Stimulated activated CD8-positive, alpha-beta memory T cell treated with anti-CD3 and anti-CD28 coated beads, Interleukin-4, amount 100 ng/mL, for 48 hours (primary cell): ENCODE results near the gene SLC1A7.

Experiments
- DNase-seq: peaks from one replicate; pipeline ENCODE4 v3.0.0-alpha.2; 2020

The SLC1A7 gene

DNA sequence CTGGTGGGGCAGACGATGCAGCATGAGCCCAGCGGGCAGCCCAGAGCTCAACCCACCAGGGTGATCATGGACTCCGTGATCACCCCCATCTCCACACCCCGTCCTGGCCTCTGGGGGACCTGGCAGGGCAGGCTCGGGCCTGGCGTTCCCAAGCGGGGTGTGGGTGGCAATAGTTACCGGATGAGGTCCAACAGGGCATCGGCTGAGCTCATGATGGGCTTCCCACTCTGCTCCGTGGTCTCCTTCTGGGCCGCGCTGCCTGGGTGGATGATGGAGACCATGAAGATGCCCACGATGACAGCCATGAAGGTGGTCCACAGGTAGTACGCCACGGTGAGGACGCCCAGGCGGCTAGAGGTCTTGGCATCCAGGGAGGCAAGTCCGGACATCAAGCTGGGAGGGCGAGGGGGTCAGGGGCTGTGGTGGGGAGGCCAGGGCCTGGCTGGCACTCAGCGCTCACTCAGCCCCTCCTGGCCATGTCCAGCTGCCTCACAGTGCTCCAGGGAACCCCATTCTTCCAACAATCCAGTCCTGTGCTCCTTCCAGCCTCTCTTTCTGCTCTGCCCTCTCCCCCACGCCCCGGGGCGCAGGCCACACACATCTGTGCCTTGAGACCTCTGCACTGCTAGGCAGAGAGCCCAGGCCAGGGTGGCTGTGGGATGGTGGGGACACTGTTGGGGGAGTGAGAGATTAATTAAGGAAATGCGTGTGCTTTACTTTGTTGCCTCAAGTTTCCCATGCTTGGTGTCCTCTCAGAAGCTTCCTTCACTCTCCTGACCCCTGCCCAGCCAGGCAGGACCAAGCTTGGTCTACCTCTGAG, 27.6 kb downstream of the SLC1A7 start:
- no peak for DNase-seq

GRCh38 chr1:53114090-53114489, 28.3 kb downstream of the SLC1A7 start:
- no peak for DNase-seq

DNA sequence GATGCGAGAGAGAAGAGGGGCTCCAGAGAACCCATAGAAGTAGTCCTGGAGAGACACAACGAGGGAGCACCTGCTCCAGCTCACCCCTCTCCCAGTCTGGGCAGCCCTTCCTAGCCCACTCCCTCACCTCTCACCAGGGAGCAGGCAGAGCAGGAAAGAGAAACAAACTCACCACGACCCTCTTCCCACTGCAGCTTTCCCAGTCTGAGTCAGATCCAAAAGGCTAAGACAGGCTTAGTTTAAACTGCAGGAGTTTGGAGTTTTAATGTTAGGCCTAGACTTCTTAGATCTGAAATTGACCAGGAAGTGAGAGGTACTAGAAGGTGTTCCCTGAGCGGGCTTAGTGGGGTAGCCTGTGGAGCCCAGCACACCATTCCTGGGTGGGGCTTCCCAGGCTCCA, 29.6 kb downstream of the SLC1A7 start:
- DNase-seq: no peak

- DNase-seq: no peak
These were observed 30.1 kb downstream of the SLC1A7 start for GRCh38 chr1:53112271-53112774.

DNA sequence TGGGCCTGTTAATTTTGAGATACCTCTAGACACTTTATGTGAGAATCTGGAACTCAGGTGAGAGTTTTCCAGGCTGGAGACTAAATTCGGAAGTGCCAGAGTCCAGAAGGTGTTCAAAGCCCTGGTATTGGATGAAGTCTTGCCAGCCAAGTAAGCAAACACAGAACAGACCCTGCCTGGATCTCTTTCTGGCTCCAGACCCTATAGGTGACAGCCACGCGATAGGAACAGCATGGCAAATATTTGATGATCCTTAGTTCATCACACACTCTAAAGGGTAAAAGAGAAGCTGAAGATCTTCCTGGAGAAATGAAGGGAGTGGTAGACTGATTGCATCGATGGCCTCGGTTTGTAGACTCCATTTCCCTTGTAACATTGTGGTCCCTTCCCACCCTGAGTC, 30.7 kb downstream of the SLC1A7 start:
- no peak for DNase-seq

DNA sequence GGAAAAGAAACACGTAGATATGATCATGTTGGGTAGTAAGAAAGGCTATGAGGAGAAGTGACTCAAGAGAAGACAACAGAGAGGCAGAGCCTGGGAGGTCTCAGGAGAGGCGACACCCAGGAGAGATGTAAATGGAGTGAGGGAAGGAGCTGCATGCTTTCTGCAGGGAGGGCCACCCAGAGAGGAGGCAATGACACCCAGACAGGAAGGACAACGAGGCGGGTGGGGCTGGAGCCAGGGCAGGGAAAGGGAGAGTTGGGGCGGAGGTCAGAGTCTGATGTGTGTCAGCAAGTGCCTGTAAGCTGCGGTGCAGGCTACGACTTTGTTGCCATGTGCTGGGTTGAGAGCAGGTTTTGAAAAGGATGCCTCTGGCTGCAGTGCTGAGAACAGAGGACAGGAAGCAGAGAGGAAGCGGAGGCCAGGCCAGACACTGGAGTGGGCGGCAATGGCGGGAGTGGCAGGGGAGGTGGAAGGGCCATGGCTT, 31.3 kb downstream of the SLC1A7 start:
- no peak for DNase-seq

DNA sequence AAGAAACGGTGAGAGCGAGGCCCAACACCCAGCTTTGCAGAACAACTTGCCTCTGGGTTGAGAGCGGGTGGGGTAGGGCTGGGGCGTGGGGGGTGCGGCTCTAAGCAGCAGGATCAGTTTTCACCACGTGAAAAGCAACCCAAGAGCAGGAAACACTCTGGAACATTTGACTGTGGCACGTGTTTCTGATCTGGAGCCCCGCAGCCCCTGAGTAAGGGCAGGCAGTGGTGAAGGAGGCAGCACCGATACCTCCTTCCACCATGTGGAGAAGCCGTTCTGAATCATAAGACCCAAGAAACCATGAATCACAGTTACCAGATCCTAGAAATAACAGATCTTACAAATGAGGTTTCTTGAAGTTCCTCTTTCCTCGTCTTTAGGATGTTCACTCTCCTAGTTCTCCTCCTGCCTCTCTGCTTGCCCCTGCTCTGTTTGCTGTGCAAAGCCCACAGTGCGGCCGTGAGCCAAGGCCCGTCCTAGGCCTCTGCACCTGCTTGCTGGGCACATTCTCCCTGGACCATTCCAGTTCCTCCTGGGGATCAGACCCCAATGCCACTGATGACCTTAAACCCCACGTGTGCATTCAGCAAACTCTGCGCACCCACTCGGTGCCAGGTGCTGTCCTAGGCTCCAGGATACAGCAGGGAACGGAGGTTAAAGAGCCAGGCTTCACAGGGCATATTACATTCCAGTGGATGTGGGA, 31.9 kb downstream of the SLC1A7 start:
- DNase-seq: peak; percentile 57

GRCh38 chr1:53108646-53109580, 33.5 kb downstream of the SLC1A7 start:
- DNase-seq: no peak

GRCh38 chr1:53107570-53108322, 34.7 kb downstream of the SLC1A7 start:
- no peak for DNase-seq

DNA sequence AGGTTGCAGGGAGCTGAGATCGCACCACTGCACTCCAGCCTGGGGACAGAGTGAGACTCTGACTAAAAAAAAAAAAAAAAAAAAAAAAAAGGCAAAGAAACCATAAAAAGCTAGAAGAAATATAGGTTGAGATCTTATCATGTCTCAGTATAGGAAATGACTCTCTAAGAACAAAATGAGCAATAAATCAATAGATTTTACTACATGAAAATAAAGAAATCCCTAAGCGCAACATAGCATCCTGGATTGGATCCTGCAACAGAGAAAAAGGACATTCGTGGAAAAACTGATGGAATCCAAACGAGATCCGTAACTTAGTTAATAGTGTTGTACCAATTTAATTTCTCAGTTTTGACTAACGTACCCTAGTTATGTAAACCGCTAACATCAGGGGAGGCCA, 35.3 kb downstream of the SLC1A7 start:
- DNase-seq: no peak

- no peak for DNase-seq
These were observed 38.0 kb downstream of the SLC1A7 start for GRCh38 chr1:53104289-53104913.

DNA sequence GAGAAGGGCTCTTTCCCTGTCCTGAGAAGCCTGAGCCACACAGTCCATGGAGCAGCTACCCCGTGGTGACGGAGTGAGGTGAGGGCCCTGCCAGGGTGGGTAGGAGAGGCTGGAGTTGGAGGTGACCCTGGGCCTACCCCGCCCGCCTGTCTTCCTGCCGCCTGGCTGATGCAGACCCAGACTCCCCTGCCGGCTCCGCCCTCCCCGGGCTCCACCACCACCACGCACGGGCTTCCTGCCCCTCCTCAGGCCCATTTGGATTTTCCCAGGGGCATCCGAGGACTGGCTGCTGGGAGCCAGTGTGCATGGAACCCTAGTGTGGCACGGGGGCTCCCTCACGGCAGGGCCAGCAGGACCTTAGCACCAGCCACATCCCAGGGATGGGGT, 47.9 kb downstream of the SLC1A7 start:
- DNase-seq: no peak

GRCh38 chr1:53093778-53094532, 48.5 kb downstream of the SLC1A7 start:
- DNase-seq: no peak

- no peak for DNase-seq
These were observed 49.0 kb downstream of the SLC1A7 start for GRCh38 chr1:53093451-53093754.

- no peak for DNase-seq
These were observed 49.6 kb downstream of the SLC1A7 start for GRCh38 chr1:53092659-53093450.

DNA sequence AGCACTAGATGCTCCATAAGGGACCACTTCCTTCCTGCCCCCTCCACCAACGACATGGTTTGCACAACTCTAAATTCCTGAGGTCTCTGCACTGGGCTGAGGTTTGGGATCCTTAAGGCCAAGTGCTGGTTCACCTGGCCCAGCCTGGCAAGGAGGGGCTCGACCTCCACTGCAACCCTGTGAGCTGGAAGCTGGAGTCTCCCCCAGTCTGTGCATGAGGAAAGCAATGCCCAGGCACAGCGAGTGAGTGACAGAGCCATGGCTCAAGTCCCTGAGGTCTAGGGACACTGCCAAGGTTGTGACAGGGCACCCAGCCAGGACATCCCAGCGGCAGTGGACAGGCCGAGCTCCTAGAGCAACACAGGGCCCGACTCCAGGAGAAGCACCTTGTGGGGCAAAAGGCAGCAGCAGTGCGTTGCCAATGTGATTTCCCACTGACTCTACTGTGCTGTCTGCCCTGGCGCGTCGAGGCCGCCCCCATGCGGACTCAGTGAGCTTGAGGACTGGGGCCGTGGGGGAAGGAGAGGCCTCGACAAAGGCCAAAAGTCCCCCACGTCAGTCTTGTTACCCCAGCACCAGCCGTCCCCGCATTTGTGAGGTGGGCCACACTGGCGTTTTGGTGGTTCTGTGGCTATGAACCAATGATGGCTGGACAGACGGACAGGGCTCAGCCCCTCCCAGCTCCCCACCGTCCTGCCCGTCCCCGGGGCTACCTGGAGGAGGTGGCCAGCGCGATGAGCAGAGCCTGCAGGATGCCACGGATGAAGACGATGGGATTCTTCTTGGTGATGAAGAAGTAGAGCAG, 50.4 kb downstream of the SLC1A7 start:
- DNase-seq: no peak

- no peak for DNase-seq
These were observed 52.0 kb downstream of the SLC1A7 start for GRCh38 chr1:53090227-53091147.
